Peyer's patch (tissue), 4 donors: ENCODE measurements around the gene PLEK2.
"Not testable (repeated sequence)": the region's sequence is repeated elsewhere in the genome, so short reads cannot be mapped to it uniquely, and the experiment has no call there.

Experiments used
- POLR2A ChIP-seq, 2 donors: fragments of 450-650 bp; IDR thresholded peaks; one replicate each; pipeline ENCODE4 v1.5.1; 2017; ENCODE audit warnings: antibody characterized with exemption in 2 of 2, mild to moderate bottlenecking in 2 of 2, moderate library complexity in 2 of 2
- TF ChIP-seq, protein P1 (sequence below), 6 experiments: fragments of 450-650 bp in 4 of 6; fragments of 200-600 bp in 2 of 6; sonication (generic) in 1 of 6; IDR thresholded peaks; one replicate each; pipeline ENCODE4 v1.5.1; 2017 to 2019; ENCODE audit warnings: antibody characterized with exemption in 6 of 6, mild to moderate bottlenecking in 3 of 6, moderate library complexity in 1 of 6

DNA sequence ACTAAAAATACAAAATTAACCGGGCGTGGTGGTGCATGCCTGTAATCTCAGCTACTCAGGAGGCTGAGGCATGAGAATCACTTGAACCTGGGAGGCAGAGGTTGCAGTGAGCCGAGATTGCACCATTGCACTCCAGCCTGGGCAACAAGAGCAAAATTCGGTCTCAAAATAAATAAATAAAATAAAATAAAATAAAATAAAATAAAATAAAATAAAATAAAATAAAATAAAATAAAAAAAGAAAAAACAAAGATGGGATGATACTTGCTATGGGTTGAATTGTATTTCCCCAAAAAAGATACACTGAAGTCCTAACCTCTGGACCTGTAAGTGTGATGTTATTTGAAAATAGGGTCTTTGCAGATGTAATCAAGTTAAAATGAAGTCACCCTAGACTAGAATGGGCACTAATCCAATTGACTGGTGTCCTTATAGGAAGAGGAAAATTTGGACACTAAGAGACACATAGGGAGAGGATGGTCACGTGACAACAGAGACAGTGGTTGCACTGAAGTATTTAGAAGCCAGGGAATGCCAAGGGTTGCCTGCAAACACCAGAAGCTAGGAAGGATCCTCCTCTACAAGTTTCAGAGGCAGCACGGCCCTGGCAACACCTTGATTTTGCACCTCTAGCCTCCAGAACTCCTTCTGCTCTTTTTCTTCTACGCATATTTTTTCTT, 3.7 kb downstream of the PLEK2 start:
- TF ChIP-seq, protein P1, sequence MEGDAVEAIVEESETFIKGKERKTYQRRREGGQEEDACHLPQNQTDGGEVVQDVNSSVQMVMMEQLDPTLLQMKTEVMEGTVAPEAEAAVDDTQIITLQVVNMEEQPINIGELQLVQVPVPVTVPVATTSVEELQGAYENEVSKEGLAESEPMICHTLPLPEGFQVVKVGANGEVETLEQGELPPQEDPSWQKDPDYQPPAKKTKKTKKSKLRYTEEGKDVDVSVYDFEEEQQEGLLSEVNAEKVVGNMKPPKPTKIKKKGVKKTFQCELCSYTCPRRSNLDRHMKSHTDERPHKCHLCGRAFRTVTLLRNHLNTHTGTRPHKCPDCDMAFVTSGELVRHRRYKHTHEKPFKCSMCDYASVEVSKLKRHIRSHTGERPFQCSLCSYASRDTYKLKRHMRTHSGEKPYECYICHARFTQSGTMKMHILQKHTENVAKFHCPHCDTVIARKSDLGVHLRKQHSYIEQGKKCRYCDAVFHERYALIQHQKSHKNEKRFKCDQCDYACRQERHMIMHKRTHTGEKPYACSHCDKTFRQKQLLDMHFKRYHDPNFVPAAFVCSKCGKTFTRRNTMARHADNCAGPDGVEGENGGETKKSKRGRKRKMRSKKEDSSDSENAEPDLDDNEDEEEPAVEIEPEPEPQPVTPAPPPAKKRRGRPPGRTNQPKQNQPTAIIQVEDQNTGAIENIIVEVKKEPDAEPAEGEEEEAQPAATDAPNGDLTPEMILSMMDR (IDR thresholded peaks at IDR 0.05) = not testable (repeated sequence)
- not testable (repeated sequence) for TF ChIP-seq POLR2A (IDR thresholded peaks at IDR 0.05)
